ENCODE results near the gene MESP2.

MESP2 gene

DNA sequence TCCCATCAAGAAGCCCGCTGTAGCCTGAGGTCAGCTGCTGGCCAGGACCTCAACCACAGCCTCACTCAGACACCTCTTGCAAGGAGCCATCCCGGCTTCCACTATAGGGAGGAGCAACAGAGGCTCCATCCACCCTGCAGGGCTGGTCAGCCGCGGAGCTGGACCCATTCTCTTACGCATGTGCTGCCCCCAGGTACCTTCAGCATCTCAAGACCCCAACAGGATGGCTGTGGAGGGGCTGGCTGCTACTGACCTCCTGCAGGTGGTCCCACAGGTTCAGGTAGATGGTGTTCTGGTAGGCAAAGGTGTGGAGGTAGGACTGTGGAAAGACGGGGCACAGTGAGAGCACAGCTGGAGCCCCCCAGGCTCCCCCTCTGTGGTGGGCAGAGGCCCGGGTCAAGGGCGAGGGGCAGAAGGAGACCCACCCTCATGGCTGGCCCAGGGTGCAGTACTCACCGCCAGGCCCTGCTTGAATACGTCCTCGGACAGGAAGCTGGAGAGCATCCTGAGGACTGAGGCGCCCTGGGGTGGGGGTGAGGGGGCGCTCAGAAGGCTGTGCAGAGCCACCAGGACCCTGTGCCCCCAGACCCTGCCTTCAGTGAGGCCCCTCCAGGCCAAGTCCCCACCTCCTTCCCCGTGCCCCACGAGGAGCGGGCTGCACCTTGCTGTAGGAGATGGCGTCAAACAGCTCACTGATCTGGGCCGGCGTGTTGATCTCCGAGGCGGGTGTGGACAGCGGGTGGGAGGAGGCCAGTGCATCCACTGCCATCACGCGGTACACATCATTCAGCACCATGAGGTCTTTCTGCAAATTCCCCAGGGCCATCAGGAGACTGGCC is 27.1 kb downstream of the MESP2 start:
- no peak for DNase-seq

DNA sequence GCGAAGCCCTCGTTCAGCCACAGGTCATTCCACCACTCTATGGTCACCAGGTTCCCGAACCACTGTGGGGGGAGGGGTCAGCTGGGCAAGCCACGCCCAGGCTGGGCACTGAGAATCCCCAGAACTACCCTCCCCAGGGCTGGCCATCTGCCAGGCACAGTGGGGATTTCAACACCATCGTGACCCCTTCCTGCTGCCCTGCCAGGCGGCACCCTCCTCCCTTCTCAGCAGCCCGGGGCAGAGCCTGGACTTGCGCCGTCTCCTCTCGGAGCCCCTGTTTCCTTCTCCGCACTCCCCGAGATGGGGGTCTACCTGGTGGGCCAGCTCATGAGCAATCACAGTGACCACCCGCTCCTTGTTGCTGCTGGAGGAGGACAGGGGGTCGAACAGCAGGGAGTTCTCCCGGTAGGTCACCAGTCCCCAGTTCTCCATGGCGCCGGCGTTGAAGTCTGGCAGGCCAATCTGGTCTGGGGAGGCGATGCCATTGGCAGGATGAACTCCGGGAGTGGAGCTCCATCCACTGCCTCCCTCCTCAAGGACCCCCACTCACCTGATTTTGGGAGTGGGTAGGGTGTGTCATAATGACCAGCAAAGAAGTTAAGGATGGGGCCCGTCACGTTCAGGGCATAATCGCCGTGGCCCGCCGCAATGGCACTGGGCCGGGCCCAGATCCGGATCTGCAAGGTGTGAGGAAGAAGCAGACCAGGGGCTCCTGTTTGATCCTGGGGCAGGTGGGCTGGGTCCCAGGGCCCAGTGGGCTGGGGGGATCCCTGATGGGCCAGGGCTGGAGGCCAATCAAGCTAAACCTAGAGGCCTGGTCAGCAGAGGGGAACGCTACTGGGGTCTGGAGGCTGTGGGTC is 28.0 kb downstream of the MESP2 start:
- DNase-seq = no peak

DNA sequence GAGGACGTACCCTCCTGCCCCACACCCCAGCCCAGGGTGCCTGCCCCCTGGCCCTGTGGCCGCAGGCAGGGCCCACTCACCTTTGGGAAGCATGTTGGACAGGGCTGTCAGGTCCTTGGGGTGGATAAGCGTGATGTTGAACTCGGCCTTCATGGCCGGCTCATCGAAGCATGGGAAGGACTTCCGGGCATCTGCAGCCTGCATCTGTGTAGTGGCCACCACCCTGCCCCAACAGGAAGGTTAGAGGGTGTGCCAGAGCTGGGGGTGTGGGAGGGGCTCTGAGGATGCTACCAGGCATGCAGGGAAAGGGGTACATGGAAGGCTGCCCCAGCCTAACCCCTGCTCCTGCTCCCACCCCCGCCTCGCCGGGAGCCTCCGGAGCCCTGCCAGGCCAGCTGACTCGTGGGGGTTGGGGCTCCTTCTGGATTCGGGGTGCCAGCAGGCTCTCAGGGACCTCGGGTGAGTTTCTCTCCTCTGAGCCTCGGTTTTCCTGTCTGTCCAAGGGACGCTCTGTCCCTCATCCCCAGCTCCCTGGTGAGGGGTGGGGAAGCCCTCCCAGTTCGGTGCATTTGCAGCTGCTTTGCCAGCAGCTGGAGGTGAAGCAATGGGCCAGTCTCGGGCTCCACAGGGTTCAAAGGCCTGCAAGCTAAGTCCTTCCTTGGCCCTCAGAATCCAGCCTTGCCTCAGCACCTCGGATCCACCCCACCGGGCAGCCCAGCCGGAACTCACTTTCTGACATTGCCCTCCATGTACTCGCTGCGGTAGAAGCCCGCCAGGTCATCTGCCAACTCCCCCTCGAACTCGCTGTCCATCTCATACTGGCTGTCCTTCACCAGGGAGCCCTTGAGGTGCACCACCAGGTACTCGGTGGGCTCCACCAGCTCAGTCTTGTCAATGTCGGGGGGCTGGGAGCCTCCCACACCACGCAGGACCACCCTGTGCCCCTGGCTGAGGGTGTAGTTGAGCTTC is 29.4 kb downstream of the MESP2 start:
- no peak for DNase-seq

DNA sequence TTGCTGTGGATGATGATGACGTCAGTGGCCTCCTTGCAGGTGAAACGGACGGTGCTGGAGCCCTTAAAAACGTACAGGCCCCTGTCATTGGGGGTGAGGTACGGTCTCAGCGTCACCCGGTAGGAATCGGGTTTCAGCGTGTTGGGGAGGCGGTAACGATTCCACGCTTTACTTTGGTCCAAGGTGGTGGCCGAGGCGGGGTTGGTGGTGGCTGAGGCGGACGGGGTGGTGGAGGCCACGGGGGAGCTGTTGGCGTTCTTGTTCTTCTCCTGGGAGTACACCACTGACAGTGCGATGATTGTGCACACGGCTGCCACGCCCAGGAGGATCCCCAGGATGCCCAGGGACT is 30.1 kb downstream of the MESP2 start:
- DNase-seq = no peak

DNA sequence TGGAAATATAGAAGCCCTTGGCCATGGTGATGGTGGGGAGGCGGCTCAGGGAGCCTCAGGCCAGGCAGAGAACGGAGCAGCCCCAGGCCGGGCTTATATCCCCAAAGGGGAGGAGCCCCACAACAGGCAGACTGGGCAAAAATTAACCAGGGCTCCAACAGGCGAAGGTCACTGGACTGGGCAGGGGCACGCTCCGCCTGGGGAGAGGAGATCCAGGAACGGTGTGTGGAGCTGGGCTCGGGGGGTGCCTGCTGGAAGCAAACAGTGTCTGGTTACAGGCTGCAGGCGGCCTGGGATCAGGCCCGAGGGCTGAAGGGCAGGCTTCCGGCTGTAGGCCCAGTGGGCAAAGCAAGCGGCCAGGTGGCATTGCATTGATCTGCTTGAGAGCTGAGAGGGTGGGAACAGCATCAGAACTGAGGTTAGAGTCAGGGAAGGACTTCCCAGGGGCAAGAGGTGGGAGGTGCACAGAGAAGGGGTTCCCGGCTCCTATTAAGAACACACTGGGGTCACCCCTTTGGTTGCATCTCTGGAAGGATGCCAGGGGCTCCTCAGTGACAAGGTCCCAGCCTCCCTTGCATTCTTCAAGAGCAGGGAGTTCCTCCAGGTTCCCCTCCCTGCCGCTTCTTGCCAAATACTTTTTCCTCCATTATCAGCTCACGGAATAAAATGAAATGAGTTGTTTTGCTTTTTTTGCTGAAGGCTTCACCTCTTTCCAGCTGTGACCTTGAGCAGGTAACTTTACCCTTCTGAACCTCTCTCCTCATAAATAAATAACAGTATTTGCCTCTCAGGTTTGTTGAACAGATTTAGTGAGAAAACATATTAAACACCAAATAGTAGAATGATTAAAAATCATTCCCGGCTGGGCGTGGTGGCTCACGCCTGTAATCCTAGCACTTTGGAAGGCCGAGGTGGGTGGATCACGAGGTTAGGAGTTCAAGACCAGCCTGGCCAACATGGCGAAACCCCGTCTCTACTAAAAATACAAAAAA is 30.7 kb downstream of the MESP2 start:
- DNase-seq = no peak

DNA sequence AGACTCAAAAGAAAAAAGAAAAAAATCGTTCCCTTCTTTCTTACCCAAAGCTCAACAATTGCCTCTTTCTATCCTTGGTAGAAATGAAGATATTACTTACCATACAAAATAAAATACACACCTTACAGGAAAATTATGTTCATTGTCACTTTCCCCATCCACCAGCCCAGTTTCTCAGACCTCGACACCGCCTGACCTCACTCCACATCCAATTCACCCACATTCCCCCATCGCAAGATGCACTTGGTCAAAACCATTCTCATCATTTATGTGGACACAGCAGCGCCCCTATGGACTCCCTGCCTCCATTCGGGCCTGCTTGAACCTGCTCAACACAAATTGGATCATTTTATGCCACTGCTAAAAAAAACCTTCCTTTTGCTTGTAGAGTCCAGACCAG is 31.6 kb downstream of the MESP2 start:
- DNase-seq = no peak

DNA sequence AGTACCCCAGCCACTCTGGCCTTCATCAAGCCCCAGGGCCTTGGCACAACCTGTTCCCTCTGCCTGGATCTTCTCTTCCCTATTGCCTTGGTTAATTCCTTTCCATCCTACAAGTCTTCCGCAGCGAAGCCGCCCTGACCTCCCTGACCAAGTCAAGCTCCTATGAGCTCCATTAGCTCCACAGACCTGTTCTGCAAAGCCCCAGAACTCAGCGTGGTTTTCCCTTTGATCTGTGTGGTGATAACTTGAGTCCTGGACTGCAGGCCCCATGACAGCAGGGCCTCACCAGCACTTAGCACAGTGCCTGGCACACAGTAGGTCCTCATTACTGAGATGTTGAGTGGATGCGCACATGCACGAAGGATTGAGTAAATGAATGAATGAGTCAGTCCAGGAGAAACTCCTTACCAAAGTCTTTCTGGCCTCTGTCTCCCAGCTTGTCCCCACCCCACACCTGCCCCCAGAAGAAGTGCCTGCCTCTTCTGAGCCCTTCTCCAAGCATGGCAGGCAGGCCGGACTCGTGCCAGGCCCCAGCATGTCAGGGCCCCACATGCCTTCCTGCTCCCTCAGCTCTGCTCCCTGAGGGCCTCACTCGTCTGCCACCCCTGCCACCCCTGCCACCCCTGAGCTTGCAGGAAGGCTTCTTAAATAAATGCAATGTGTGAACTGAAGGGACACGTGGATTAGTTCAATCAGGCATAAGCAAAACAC is 32.2 kb downstream of the MESP2 start:
- DNase-seq = no peak

DNA sequence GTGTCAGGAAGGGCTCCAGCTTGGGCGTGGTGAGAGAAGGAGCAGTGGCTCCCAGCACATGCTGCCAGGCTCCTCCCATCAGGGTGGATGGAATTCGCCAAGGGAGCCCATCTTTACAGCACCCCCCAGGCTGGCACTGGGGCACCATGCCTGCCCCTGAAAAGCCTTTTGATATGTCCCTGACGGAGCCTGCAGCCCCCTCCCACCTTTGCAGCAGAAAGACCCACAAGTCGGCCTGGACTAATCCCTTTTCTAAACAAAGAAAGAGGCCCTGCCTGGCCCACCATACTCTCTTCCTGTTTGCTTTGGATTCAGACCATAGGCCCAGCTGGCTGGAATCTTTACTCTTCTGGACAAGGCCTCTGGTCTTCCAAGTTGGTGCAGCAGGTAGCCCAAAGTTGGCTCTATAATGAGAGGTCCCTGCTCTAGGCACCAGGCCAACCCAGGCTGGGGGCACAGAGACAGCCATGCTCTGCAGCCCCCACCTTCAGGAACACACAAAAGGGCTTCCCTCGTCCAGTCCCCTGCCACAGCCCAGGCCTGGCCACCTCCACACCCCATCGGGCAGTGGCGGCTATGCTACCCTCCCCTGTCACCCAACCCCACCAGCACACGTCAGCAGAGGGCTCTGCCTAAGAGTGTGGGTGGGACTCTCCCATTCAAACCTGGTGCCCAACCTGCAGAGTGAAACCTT is 33.1 kb downstream of the MESP2 start:
- no peak for DNase-seq

DNA sequence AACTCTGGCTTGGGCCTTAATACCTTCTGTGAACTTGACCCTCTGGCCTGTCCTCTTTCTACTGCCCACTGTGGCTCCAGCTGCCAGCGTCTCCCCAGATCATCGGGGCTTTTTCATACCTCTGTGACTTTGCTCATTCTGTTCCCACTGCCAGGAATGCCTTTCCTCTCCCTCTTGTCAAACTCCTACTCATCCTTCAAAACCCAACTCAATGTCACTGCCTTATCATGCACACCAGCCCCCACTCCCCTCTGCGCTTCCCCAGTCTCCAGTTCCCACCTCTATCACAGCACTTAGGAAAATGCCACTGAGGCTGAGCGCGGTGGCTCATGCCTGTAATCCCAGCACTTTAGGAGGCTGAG is 33.6 kb downstream of the MESP2 start:
- DNase-seq = no peak

DNA sequence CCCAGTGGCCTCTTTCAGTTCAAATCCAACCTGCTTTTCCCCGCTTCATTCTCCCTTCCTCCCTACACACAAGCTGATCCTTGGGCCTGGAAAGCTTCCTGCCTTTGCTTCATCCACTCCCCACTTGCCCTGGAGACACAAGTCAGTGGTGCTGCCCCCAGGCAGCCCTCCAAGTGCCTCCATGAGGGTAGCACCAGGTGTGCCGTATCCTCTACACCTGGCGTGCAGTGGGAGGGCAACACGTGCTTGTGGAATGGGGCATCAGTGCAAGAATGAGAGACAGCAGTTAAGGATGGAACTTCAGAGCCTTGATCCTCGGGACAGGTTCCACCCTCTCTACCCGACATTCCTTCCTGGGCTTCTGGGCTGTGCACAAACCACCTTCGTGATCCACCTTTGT is 34.7 kb downstream of the MESP2 start:
- DNase-seq = no peak

DNA sequence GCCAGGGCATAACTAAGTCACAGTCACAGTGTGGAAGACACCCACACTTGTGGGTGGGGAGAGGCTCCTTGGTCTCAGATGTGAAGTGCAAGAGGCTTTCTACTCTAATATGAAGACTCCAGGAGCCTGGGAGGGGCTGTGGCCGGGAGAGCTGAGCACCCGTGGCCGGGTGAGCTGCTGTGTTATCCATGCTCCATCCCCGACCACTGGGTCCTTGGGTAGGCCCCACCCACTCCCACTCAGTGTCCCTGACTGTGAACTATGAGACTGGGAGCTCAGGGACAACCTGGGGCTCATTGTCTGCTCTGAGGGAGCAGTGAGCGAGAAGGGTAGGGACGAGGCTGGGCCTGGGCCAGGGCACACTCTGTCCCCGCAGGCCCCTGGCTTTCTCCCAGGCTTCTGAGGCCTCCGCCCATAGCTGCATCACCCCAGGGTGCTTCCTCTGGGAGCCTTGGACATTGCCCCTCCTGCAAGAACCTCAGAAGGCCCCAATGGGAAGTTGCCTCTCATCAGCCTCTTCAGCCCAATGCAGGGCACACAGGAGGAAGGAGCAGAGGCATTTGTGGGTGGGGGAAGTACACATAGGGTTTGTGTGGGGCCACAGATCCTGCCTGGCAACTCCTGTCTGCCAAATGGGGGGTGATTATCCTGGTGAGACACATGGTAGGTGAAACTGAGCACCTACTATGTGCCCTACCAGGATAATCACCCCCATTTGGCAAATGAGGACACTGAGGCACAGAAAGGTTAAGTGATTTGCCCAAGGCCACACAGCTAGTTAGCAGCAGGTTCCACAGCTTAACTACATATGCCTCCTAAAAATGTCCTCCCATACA is 36.1 kb downstream of the MESP2 start:
- DNase-seq = no peak

DNA sequence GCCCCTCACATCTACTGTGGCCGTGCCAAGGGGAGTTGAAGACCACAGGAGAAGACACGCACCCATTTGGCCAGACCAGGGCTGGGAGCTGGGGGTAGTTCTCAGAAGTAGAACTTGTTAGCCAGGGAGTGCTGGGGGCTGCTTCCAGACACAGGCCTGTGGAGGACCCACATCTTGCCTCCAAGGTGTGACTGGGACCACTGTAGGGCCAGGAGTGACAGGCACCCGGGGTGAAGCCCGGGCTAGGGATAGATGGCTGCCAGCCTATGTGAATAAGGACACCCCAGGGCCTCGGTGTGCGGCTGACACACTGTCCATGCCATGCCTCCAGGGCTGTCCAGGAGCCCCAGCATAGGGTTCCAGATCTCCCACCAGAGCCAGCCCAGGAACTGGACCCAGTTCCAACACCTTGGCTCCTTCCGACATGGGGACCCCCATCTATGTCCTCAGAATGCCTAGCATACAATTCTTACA is 36.8 kb downstream of the MESP2 start:
- no peak for DNase-seq

DNA sequence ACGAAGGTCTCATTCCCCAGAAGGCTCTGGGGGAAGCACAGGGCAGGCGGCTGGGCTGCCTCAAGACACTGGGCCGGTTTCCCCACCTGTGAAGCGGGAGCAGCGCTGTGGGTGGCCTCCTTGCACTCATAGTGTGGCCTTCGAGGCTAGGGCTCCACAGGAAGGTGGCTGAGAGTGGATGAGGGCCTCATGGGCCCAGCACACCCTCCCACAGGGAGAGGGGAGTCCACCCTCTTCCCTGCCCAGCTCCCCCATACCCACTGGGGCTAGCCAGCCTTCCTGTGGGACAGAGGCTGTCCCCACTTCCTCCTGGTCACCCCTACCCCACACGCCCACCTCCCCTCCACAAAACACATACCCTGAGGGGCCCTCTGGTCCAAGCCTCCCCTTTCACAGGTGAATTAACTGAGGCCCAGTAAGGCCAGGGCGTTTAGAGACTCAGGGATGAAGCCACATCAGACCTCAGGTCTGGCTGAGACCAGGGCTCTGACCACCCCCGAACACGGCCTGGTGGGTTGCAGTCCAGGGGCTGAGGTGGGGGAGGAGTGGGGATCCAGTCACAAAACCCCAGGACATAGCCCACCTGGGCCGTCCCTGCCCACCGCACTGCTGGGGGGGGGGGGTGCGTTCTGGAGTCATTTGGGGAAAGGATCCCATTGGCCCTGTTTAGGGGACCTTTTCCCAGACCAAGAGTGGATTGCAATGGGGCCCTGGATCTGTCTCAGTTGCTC is 37.4 kb downstream of the MESP2 start:
- no peak for DNase-seq

DNA sequence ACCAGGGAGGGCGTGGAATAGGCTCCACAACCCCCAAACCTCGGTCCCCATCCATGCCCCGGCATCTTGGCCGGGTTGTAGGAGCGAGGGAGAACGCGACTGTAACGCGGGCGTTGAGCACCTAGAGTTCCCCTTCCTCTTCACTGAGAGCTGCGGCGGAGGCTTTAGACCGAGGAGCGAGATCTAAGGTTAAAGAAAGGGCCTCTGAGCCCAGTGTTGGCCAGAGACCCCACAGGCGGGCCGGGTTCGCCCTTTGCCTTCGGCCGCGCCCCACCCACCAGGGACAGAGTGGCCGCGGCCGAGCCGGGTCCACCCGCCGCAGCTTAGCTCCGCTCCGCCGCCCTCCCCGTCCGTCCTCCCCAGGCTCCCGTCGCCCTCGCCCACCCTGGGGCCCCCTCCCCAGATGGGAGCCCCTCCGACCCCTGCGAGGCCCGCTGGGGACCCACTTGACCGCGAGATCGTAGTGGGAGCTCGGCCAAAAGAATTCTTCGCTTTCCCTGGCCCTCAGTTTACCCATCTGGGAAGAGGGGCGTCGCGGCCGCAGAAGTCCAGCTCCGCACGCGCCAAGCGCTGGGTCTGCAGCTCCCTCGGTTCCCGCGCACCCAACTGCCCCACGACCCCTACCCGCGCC is 38.1 kb downstream of the MESP2 start:
- no peak for DNase-seq

DNA sequence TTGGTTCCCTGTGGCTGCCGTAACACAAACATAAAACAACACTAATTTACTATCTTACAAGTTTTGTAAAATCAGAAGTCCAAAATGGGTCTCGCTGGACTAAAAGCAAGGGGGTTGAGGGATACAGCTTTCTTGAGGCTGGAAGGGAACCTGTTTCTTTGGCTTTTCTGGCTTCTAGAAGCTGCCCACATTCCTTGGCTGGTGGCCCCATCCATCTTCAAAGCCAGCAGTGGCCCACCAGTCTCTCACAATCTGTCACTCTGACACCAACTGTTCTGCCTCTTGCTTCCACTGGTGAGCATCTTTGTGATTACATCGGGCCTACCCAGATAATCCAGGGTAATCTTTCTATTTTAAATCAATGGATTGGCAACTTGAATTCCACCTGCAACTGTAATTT is 39.6 kb downstream of the MESP2 start:
- DNase-seq = no peak

DNA sequence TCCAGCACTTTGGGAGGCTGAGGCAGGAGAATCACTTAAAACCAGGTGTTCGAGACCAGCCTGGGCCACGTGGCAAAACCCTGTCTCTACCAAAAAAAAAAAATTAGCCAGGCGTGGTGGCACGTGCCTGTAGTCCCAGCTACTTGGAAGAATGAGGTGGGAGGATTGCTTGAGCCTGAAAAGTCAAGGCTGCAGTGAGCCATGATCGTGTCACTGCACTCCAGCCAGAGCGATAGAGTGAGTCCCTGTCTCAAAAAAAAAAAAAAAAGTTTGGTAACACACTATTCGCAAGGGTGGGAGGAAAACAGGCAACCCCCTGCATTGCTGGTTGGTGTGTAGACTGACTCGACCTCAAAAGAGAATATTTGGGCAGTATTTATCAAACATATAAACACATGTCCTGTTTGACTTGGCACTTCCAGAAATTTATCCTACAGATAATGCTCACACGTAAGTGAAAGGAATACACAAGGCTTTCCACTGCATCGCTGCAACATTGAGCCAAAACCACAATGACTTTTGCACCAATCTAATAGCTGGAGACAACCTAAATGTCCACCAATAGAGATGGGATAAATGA is 41.7 kb downstream of the MESP2 start:
- DNase-seq = no peak

DNA sequence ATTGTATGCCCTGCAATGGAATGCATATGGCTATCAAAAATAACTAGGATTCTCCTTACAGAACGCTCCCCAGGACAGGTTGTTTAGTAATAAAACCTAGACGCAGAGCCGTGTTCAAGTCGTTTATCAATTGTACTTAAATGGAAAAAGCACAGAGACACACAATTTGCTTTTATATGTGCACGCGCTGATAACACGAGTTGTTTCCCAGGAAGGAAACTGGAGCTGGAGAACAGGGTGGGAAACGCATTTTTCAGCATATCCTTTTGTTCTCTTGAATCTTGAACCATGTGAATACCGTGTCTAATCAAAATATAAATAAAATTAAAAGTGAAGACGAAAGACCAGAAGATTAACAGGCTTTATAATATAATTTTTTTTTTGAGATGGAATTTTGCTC is 42.2 kb downstream of the MESP2 start:
- no peak for DNase-seq
